ENCODE data around the gene ZNF574. TPM values are rescaled to one million over a fixed set of nuclear protein-coding genes. Genes with fewer than 3 reads are reported as not detected.

ZNF574 gene, protein sequence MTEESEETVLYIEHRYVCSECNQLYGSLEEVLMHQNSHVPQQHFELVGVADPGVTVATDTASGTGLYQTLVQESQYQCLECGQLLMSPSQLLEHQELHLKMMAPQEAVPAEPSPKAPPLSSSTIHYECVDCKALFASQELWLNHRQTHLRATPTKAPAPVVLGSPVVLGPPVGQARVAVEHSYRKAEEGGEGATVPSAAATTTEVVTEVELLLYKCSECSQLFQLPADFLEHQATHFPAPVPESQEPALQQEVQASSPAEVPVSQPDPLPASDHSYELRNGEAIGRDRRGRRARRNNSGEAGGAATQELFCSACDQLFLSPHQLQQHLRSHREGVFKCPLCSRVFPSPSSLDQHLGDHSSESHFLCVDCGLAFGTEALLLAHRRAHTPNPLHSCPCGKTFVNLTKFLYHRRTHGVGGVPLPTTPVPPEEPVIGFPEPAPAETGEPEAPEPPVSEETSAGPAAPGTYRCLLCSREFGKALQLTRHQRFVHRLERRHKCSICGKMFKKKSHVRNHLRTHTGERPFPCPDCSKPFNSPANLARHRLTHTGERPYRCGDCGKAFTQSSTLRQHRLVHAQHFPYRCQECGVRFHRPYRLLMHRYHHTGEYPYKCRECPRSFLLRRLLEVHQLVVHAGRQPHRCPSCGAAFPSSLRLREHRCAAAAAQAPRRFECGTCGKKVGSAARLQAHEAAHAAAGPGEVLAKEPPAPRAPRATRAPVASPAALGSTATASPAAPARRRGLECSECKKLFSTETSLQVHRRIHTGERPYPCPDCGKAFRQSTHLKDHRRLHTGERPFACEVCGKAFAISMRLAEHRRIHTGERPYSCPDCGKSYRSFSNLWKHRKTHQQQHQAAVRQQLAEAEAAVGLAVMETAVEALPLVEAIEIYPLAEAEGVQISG
- 27.9 to 38.6 TPM (median 37.0 TPM) in 5 replicates for total RNA-seq (2022; extraction: Qiagen RNA extraction; ENCODE audit: low read depth)

DNA sequence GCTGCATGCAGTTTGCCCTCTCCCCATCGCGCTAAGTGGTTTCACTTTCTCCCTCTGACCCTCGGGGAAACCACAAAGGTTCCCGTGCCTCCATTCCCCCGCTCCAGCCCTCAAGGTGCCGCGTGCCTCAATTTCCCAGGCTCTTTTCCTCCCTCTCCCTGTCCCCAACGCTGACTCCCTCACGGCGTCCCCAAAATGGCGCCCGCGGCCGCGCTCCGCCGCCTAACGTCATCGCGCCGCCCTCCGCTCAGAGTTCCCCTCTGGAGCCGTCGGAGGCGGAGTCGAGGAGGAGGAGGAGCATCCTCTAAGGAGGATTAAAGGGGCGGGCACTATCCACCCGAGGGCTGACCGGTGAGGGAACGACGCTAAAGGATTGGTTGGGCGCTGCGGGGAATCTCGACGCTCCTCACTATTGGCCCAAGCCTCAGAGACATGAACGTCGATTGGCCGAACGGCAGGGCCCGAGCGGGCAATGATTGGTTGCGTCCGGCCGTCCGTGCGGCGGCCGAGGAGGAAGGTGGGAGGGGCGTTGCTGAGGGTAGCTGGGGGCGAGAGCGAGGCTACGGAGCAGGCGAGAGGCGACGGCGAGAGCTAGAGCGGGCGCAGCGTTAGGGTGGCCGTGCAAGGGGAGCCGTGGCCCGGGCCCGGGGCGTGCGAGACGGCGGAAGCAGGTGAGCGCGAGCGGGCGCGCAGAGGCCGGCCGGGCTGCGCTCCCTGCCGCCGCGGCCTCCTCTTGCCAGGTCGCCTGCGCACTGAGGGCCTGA is at the start of gene ZNF574:
ZNF574 (plus strand) TSS at position 551 of the 764 bp plus-strand sequence. CDS start 2,441 bp downstream, outside the sequence.

DNA sequence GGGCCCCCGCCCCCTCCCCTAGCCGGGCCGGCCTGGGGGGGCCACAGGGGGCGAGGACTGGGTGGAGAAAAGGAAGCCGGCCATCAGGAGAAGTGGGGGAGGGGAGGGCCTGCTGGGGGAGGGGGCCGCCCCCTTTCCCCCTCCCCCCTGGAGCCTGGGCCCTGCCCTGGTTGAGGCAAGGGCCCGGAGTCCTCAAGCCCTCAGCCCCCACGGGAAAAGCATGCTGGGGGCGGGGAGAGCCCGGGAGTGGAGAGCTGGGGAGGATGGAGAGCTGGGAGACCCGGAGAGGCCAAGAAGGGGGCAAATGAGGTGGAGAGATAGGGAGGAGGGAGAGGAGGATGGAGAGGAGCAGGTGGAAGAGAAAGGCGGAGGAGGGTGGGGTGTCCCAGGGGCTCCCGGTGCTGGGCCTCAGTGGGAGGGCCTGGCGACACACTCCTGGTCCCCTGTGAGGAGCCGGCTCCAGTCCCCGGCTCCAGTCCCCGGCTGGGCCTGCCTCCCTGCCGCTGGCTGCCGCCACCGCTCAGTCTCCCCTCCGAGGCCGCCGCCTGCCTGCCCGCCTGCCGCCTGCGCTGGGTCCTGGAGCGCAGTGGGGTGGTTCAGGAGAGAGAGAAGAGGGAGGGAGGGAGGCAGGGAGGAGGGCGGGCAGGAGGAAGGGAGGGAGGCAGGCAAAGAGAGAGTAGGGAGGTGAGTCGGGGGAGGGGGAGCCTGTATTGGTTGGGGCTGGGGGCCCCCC is 6.2 kb upstream of the ZNF574 start, which contains the start of gene GRIK5:
GRIK5 (minus strand) TSS at position 588 of the 733 bp plus-strand sequence. CDS start 4,436 bp downstream, outside the sequence.

Other genes starting within 250 kb of the ZNF574 start
- not detected in 5 replicates for gene LYPD4, start 231.5 kb upstream of the ZNF574 start, total RNA-seq (2022; extraction: Qiagen RNA extraction; ENCODE audit: low read depth)
- not detected in 5 replicates for gene DMRTC2, start 231.1 kb upstream of the ZNF574 start, total RNA-seq (2022; extraction: Qiagen RNA extraction; ENCODE audit: low read depth)
- 8,931 to 10,409 TPM (median 9,359 TPM) in 5 replicates for gene RPS19, start 215.9 kb upstream of the ZNF574 start, total RNA-seq (2022; extraction: Qiagen RNA extraction; ENCODE audit: low read depth)
- 0.52 to 1.3 TPM (median 1.0 TPM) in 5 replicates for gene CD79A, start 198.9 kb upstream of the ZNF574 start, total RNA-seq (2022; extraction: Qiagen RNA extraction; ENCODE audit: low read depth)
- gene ARHGEF1, start 193.0 kb upstream of the ZNF574 start, total RNA-seq (2022; extraction: Qiagen RNA extraction; ENCODE audit: low read depth) = 87.0 to 126 TPM (median 107 TPM) in 5 replicates
- 0.21 to 0.35 TPM (median 0.26 TPM) in 5 replicates for gene ERFL, start 147.7 kb upstream of the ZNF574 start, total RNA-seq (2022; extraction: Qiagen RNA extraction; ENCODE audit: low read depth)
- 178 to 267 TPM (median 257 TPM) in 5 replicates for gene RABAC1, start 116.8 kb upstream of the ZNF574 start, total RNA-seq (2022; extraction: Qiagen RNA extraction; ENCODE audit: low read depth)
- 3.5 to 5.1 TPM (median 4.9 TPM) in 5 replicates for gene ATP1A3, start 81.9 kb upstream of the ZNF574 start, total RNA-seq (2022; extraction: Qiagen RNA extraction; ENCODE audit: low read depth)
- gene GRIK5, start 6.0 kb upstream of the ZNF574 start, total RNA-seq (2022; extraction: Qiagen RNA extraction; ENCODE audit: low read depth) = 0.42 to 0.93 TPM (median 0.57 TPM) in 5 replicates
- gene POU2F2, start 56.3 kb downstream of the ZNF574 start, total RNA-seq (2022; extraction: Qiagen RNA extraction; ENCODE audit: low read depth) = 0.27 to 0.55 TPM (median 0.48 TPM) in 5 replicates
- 66.5 to 111 TPM (median 94.6 TPM) in 5 replicates for gene DEDD2, start 141.5 kb downstream of the ZNF574 start, total RNA-seq (2022; extraction: Qiagen RNA extraction; ENCODE audit: low read depth)
- gene ZNF526, start 144.1 kb downstream of the ZNF574 start, total RNA-seq (2022; extraction: Qiagen RNA extraction; ENCODE audit: low read depth) = 18.5 to 20.5 TPM (median 19.3 TPM) in 5 replicates
- 109 to 175 TPM (median 164 TPM) in 5 replicates for gene GSK3A, start 166.4 kb downstream of the ZNF574 start, total RNA-seq (2022; extraction: Qiagen RNA extraction; ENCODE audit: low read depth)
- gene ERF, start 179.0 kb downstream of the ZNF574 start, total RNA-seq (2022; extraction: Qiagen RNA extraction; ENCODE audit: low read depth) = 102 to 124 TPM (median 118 TPM) in 5 replicates
- gene CIC, start 193.1 kb downstream of the ZNF574 start, total RNA-seq (2022; extraction: Qiagen RNA extraction; ENCODE audit: low read depth) = 52.2 to 70.3 TPM (median 58.4 TPM) in 5 replicates
- 3.6 to 4.9 TPM (median 4.5 TPM) in 5 replicates for gene PRR19, start 226.0 kb downstream of the ZNF574 start, total RNA-seq (2022; extraction: Qiagen RNA extraction; ENCODE audit: low read depth)
- 131 to 157 TPM (median 139 TPM) in 5 replicates for gene PAFAH1B3, start 226.5 kb downstream of the ZNF574 start, total RNA-seq (2022; extraction: Qiagen RNA extraction; ENCODE audit: low read depth)
- gene TMEM145, start 237.1 kb downstream of the ZNF574 start, total RNA-seq (2022; extraction: Qiagen RNA extraction; ENCODE audit: low read depth) = 3.0 to 3.9 TPM (median 3.5 TPM) in 5 replicates
- gene MEGF8, start 249.5 kb downstream of the ZNF574 start, total RNA-seq (2022; extraction: Qiagen RNA extraction; ENCODE audit: low read depth) = 21.6 to 29.0 TPM (median 24.4 TPM) in 5 replicates